Measurements from ENCODE around the gene TMOD2. TPM values are rescaled to one million over a fixed set of nuclear protein-coding genes. Genes with fewer than 3 reads are reported as not detected.

TMOD2 gene
- polyA plus RNA-seq, 1 donor (not counting 4 experiments of a cell fraction or from before 2014, with no cell fraction given): 5.2 TPM

DNA sequence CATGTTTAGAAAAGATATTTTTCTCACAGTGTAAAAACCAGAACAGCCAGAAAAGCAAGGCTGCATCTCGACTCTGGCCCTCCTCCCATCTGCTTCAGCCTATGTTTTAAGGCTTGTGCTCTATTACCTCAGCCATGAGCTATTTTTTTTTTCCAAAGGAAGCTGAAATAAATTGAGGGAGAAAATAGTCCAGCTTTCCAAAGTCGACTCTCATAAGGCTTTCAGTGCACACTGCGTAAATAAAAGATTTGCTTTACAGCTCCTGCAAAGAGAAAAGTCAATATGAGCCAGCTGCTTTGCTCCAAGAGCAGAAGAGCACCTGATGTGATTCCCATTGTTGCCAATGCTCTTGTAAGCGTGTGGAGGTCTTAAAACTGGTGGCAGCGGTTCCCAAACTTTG lies 43.4 kb upstream of the TMOD2 start:
- Histone ChIP-seq H3K36me3 (ENCODE audit: control insufficient read depth in 2 of 2, extremely low read depth in 1 of 2, insufficient read depth in 2 of 2, low read length in 2 of 2) (no peaks in the 10 kb centered on the region), H3K4me2 (ENCODE audit: control insufficient read depth, extremely low read depth, insufficient read depth, low read depth, low read length) (no peak overlapping the region), H2AFZ (ENCODE audit: control insufficient read depth, low read length) (no peak overlapping the region), H3K9me3 (ENCODE audit: control insufficient read depth, low read depth, low read length) (no peaks in the 10 kb centered on the region), H3K4me3 (ENCODE audit: control insufficient read depth in 2 of 3, extremely low read depth in 1 of 3, insufficient read depth in 2 of 3, low read depth in 1 of 3, low read length in 3 of 3) (no peak overlapping the region), H3K27ac (ENCODE audit: control insufficient read depth, insufficient read depth, low read length) (no peak overlapping the region), H3K79me2 (ENCODE audit: control insufficient read depth, insufficient read depth, low read length) (no peaks in the 10 kb centered on the region), H3K4me1 (ENCODE audit: control insufficient read depth, extremely low read depth, insufficient read depth, low read length) (no peaks in the 10 kb centered on the region), H3K27me3 (ENCODE audit: control insufficient read depth, extremely low read depth, insufficient read depth, low read length) (peaks cover 5% of the 10 kb centered on the region), H3K9ac (ENCODE audit: control insufficient read depth, extremely low read depth, insufficient read depth, low read length) (no peak overlapping the region), H3K9me1 (ENCODE audit: control insufficient read depth, extremely low read depth, insufficient read depth, low read length) (no peaks in the 10 kb centered on the region), H4K20me1 (ENCODE audit: control insufficient read depth, extremely low read depth, insufficient read depth, low read length) (no peaks in the 10 kb centered on the region)
- dilution Hi-C loops (cut with MboI; ENCODE audit: extremely low pct_ligation_motif_present, low sequenced_read_pairs): no loop called here
- FAIRE-seq (no peak), DNase-seq (ENCODE audit: low read depth, low spot score) (no peak)
- TF ChIP-seq CTCF (optimal IDR thresholded peaks at IDR 0.05 in 1 of 3, IDR thresholded peaks at IDR 0.05 in 1 of 3, conservative IDR thresholded peaks at IDR 0.05 in 1 of 3; ENCODE audit: extremely low read depth in 1 of 3, insufficient read depth in 2 of 3, low read length in 3 of 3) (no peak), EZH2 (IDR thresholded peaks at IDR 0.05; ENCODE audit: low read length) (no peak)

DNA sequence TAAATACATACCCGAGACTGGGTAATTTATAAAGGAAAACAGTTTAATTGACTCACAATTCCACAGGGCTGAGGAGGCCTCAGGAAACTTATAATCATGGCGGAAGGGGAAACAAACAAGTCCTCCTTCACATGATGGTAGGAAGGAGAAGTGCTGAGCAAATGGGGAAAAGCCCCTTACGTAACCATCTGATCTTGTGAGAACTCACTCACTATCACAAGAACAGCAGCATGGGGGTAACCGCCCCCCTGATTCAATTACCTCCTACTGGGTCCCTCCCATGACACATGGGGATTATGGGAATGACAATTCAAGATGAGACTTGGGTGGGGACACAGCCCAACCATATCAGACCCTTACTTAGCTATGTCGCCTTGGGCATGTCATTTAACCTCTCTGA lies 42.4 kb upstream of the TMOD2 start:
- Histone ChIP-seq H3K27ac (ENCODE audit: control insufficient read depth, insufficient read depth, low read length) (no peak overlapping the region), H3K36me3 (ENCODE audit: control insufficient read depth in 2 of 2, extremely low read depth in 1 of 2, insufficient read depth in 2 of 2, low read length in 2 of 2) (no peaks in the 10 kb centered on the region), H2AFZ (ENCODE audit: control insufficient read depth, low read length) (no peak overlapping the region), H3K4me3 (ENCODE audit: control insufficient read depth in 2 of 3, extremely low read depth in 1 of 3, insufficient read depth in 2 of 3, low read depth in 1 of 3, low read length in 3 of 3) (no peak overlapping the region), H3K9me1 (ENCODE audit: control insufficient read depth, extremely low read depth, insufficient read depth, low read length) (no peaks in the 10 kb centered on the region), H3K9me3 (ENCODE audit: control insufficient read depth, low read depth, low read length) (no peaks in the 10 kb centered on the region), H3K4me2 (ENCODE audit: control insufficient read depth, extremely low read depth, insufficient read depth, low read depth, low read length) (no peak overlapping the region), H3K27me3 (ENCODE audit: control insufficient read depth, extremely low read depth, insufficient read depth, low read length) (peaks cover 5% of the 10 kb centered on the region), H3K79me2 (ENCODE audit: control insufficient read depth, insufficient read depth, low read length) (no peaks in the 10 kb centered on the region), H3K4me1 (ENCODE audit: control insufficient read depth, extremely low read depth, insufficient read depth, low read length) (no peaks in the 10 kb centered on the region), H4K20me1 (ENCODE audit: control insufficient read depth, extremely low read depth, insufficient read depth, low read length) (no peaks in the 10 kb centered on the region), H3K9ac (ENCODE audit: control insufficient read depth, extremely low read depth, insufficient read depth, low read length) (no peak overlapping the region)
- DNase-seq (ENCODE audit: low read depth, low spot score) (no peak), FAIRE-seq (no peak)
- dilution Hi-C loops (cut with MboI; ENCODE audit: extremely low pct_ligation_motif_present, low sequenced_read_pairs): no loop called here
- no peak for TF ChIP-seq EZH2 (IDR thresholded peaks at IDR 0.05; ENCODE audit: low read length)
- TF ChIP-seq CTCF (optimal IDR thresholded peaks at IDR 0.05 in 1 of 3, IDR thresholded peaks at IDR 0.05 in 1 of 3, conservative IDR thresholded peaks at IDR 0.05 in 1 of 3; ENCODE audit: extremely low read depth in 1 of 3, insufficient read depth in 2 of 3, low read length in 3 of 3): no peak
